NCI-H2227 treated with DMSO at 0.1 percent for 48 hours (cell line): ENCODE results near the gene RAB3A.

ENCODE experiments used
- DNase-seq: peaks from one replicate; lab custom pipeline; 2025; lab: John Stamatoyannopoulos, UW

The RAB3A gene

GRCh38 chr19:18203863-18204393 is at the start of gene RAB3A:
Gene RAB3A, minus strand, starts transcription at chr19:18204042. Its CDS starts 1,302 bp downstream, at chr19:18202740.
- peak; percentile 99 for DNase-seq

GRCh38 chr19:18253130-18253529 is 49.3 kb upstream of the RAB3A start:
- no peak for DNase-seq

- DNase-seq = no peak
These were observed 48.5 kb upstream of the RAB3A start for GRCh38 chr19:18252370-18252717.

- DNase-seq = peak; percentile 61
These were observed 47.9 kb upstream of the RAB3A start for GRCh38 chr19:18251587-18252369.

GRCh38 chr19:18249834-18250233 is 46.0 kb upstream of the RAB3A start:
- DNase-seq = no peak

- DNase-seq = no peak
These were observed 41.5 kb upstream of the RAB3A start for GRCh38 chr19:18245297-18245696.

GRCh38 chr19:18239303-18239702 is 35.5 kb upstream of the RAB3A start:
- no peak for DNase-seq

GRCh38 chr19:18234194-18234593 is 30.4 kb upstream of the RAB3A start:
- peak; percentile 37 for DNase-seq

GRCh38 chr19:18233224-18233825 is 29.5 kb upstream of the RAB3A start:
- DNase-seq = no peak

- peak; percentile 15 for DNase-seq
These were observed 28.8 kb upstream of the RAB3A start for GRCh38 chr19:18232540-18233223.

GRCh38 chr19:18231775-18232174 is 27.9 kb upstream of the RAB3A start:
- DNase-seq = no peak

- DNase-seq = no peak
These were observed 27.3 kb upstream of the RAB3A start for GRCh38 chr19:18230941-18231734.

- no peak for DNase-seq
These were observed 26.1 kb upstream of the RAB3A start for GRCh38 chr19:18229915-18230314.

GRCh38 chr19:18229474-18229873 is 25.6 kb upstream of the RAB3A start:
- no peak for DNase-seq

- DNase-seq = no peak
These were observed 24.0 kb upstream of the RAB3A start for GRCh38 chr19:18227781-18228271.

- no peak for DNase-seq
These were observed 23.3 kb upstream of the RAB3A start for GRCh38 chr19:18226956-18227780.

GRCh38 chr19:18225702-18226468 is 22.0 kb upstream of the RAB3A start, which contains the start of gene PDE4C:
Gene PDE4C, minus strand, starts transcription at chr19:18226438. Its CDS starts 23 bp downstream, at chr19:18226415.
- no peak for DNase-seq

GRCh38 chr19:18225355-18225701 is 21.5 kb upstream of the RAB3A start:
- DNase-seq = no peak

GRCh38 chr19:18224525-18225354 is 20.9 kb upstream of the RAB3A start:
- peak; percentile 87 for DNase-seq
